ENCODE results near the gene BUD13.
A peak's percentile ranks its signal among the peaks of the same experiment; 100 is the strongest.

The BUD13 gene, protein sequence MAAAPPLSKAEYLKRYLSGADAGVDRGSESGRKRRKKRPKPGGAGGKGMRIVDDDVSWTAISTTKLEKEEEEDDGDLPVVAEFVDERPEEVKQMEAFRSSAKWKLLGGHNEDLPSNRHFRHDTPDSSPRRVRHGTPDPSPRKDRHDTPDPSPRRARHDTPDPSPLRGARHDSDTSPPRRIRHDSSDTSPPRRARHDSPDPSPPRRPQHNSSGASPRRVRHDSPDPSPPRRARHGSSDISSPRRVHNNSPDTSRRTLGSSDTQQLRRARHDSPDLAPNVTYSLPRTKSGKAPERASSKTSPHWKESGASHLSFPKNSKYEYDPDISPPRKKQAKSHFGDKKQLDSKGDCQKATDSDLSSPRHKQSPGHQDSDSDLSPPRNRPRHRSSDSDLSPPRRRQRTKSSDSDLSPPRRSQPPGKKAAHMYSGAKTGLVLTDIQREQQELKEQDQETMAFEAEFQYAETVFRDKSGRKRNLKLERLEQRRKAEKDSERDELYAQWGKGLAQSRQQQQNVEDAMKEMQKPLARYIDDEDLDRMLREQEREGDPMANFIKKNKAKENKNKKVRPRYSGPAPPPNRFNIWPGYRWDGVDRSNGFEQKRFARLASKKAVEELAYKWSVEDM

GRCh38 chr11:116772443-116773202, at the start of gene BUD13:
Gene BUD13 (minus strand): TSS chr11:116772987. CDS start chr11:116772964, 23 bp downstream.
- no peak for TF ChIP-seq CTCF (IDR thresholded peaks at IDR 0.05)
- no peaks in the 10 kb centered on the region for H3K9me3 Mint-ChIP-seq
- no peaks in the 10 kb centered on the region for H3K27me3 Mint-ChIP-seq (ENCODE audit: low read depth, poor library complexity)
- H3K4me1 Mint-ChIP-seq: peaks cover 35% of the 10 kb centered on the region
- peak; percentile 95 for DNase-seq
- H3K4me3 Mint-ChIP-seq: peak within 1 kb of the TSS; percentile 93
- peaks cover 33% of the 10 kb centered on the region for H3K36me3 Mint-ChIP-seq (ENCODE audit: low read depth)
- H3K27ac Mint-ChIP-seq: peak within 1 kb of the TSS; percentile 83

- Mint-ChIP-seq H3K27me3 (ENCODE audit: low read depth, poor library complexity) (peaks cover 3% of the 10 kb centered on the region), H3K4me1 (peaks cover 18% of the 10 kb centered on the region), H3K9me3 (no peaks in the 10 kb centered on the region), H3K36me3 (ENCODE audit: low read depth) (no peaks in the 10 kb centered on the region), H3K4me3 (no peak overlapping the region), H3K27ac (no peak overlapping the region)
- no peak for DNase-seq
- TF ChIP-seq CTCF (IDR thresholded peaks at IDR 0.05): no peak
Observed at GRCh38 chr11:116822575-116822974, 49.8 kb upstream of the BUD13 start.

- TF ChIP-seq CTCF (IDR thresholded peaks at IDR 0.05): no peak
- Mint-ChIP-seq H3K4me1 (peaks cover 10% of the 10 kb centered on the region), H3K27ac (no peak overlapping the region), H3K36me3 (ENCODE audit: low read depth) (no peaks in the 10 kb centered on the region), H3K9me3 (no peaks in the 10 kb centered on the region), H3K4me3 (no peak overlapping the region), H3K27me3 (ENCODE audit: low read depth, poor library complexity) (no peaks in the 10 kb centered on the region)
- DNase-seq: no peak
Observed at GRCh38 chr11:116821050-116821918, 48.5 kb upstream of the BUD13 start.

GRCh38 chr11:116819049-116819448, 46.3 kb upstream of the BUD13 start:
- H3K4me1 Mint-ChIP-seq: peaks cover 4% of the 10 kb centered on the region
- DNase-seq: no peak
- no peaks in the 10 kb centered on the region for H3K9me3 Mint-ChIP-seq
- H3K27me3 Mint-ChIP-seq (ENCODE audit: low read depth, poor library complexity): no peaks in the 10 kb centered on the region
- no peak overlapping the region for H3K4me3 Mint-ChIP-seq
- H3K27ac Mint-ChIP-seq: no peak overlapping the region
- no peaks in the 10 kb centered on the region for H3K36me3 Mint-ChIP-seq (ENCODE audit: low read depth)
- no peak for TF ChIP-seq CTCF (IDR thresholded peaks at IDR 0.05)

DNA sequence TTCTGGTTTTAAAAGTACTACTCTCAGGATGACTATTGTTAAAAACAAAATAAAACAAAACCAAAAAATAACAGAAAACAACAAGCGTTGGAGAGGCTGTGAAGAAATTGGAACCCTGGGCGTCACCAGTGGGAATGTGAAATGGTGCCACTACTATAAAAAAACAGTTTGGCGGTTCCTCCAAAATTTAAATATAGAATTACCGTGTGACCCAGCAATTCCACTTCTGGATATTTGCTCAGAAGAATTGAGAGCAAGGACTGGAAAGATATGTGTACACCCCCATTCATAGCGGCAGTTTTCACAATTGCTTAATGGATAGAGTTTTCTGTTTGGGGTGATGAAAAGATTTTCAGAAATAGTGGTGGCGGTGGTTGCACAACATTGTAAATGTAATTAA, 41.7 kb upstream of the BUD13 start:
- H3K36me3 Mint-ChIP-seq (ENCODE audit: low read depth): no peaks in the 10 kb centered on the region
- no peak overlapping the region for H3K27ac Mint-ChIP-seq
- no peak for DNase-seq
- no peak overlapping the region for H3K4me3 Mint-ChIP-seq
- no peak for TF ChIP-seq CTCF (IDR thresholded peaks at IDR 0.05)
- no peaks in the 10 kb centered on the region for H3K9me3 Mint-ChIP-seq
- H3K4me1 Mint-ChIP-seq: no peaks in the 10 kb centered on the region
- peaks cover 3% of the 10 kb centered on the region for H3K27me3 Mint-ChIP-seq (ENCODE audit: low read depth, poor library complexity)
